ENCODE measurements around the gene TCFL5.

- TF ChIP-seq, protein P1, sequence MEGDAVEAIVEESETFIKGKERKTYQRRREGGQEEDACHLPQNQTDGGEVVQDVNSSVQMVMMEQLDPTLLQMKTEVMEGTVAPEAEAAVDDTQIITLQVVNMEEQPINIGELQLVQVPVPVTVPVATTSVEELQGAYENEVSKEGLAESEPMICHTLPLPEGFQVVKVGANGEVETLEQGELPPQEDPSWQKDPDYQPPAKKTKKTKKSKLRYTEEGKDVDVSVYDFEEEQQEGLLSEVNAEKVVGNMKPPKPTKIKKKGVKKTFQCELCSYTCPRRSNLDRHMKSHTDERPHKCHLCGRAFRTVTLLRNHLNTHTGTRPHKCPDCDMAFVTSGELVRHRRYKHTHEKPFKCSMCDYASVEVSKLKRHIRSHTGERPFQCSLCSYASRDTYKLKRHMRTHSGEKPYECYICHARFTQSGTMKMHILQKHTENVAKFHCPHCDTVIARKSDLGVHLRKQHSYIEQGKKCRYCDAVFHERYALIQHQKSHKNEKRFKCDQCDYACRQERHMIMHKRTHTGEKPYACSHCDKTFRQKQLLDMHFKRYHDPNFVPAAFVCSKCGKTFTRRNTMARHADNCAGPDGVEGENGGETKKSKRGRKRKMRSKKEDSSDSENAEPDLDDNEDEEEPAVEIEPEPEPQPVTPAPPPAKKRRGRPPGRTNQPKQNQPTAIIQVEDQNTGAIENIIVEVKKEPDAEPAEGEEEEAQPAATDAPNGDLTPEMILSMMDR (IDR thresholded peaks at IDR 0.05) = no peak
- no peak for TF ChIP-seq ZFX (IDR thresholded peaks at IDR 0.05; ENCODE audit: borderline replicate concordance)
Observed at GRCh38 chr20:62832212-62832922, 29.3 kb downstream of the TCFL5 start.
